ENCODE measurements around the gene CEMIP2.

CEMIP2 gene

DNA sequence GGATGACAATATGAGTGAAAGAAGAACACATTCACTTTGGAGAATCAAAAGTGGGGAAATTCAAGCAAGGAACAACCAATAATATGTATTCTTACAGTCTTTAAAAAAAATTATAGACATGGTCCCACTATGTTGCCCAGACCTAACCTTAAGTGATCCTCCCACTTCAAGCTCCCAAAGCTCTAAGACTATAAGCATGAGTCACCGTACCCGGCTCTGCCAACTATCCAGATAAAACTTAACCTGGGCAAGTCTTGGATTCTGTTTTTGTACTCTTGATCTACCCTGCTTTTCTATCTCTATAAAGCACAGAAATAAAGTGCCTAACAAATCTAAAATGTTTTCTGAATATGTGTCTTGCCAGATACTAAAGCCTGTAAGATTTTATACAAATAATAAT, 30.9 kb downstream of the CEMIP2 start:
- no peak overlapping the region for H3K4me3 ChIP-seq (ENCODE audit: control insufficient read depth in 1 of 7, extremely low read depth in 1 of 7, insufficient read depth in 4 of 7, low read depth in 2 of 7, low read length in 6 of 7)
- DNase-seq = no peak
- no peaks in the 10 kb centered on the region for H3K9me3 ChIP-seq (ENCODE audit: control extremely low read depth in 1 of 5, control insufficient read depth in 4 of 5, insufficient read depth in 2 of 5, low read depth in 1 of 5, low read length in 4 of 5)
- H3K27ac ChIP-seq (ENCODE audit: insufficient read depth in 1 of 2, low read depth in 1 of 2, low read length in 2 of 2, poor library complexity in 1 of 2, severe bottlenecking in 2 of 2) = no peak overlapping the region
- POLR2A ChIA-PET = no interaction called here
- peaks cover 0 to 11% (median 3%) of the 10 kb centered on the region in 4 experiments for H3K36me3 ChIP-seq (ENCODE audit: control insufficient read depth in 4 of 4, insufficient read depth in 4 of 4, low read length in 3 of 4)
- no peaks in the 10 kb centered on the region for H3K27me3 ChIP-seq (replicated peaks in 2 of 5; ENCODE audit: control insufficient read depth in 4 of 5, insufficient read depth in 5 of 5, low read length in 4 of 5)
- H3K4me1 ChIP-seq (ENCODE audit: control extremely low read depth in 1 of 4, control insufficient read depth in 4 of 4, insufficient read depth in 4 of 4, low read length in 3 of 4) = peaks cover 0 to 10% (median 6%) of the 10 kb centered on the region in 4 experiments
- CTCF ChIA-PET = interaction anchor here (0.9 kb wide), 1 partner anchor 11 kb away, joined by 3 read pairs; no protein-coding TSS in a partner anchor
- 100% methylated on average over 1 of the region's 2 CpGs for WGBS (ENCODE audit: insufficient coverage)

- ChIA-PET POLR2A (no interaction called here), CTCF (interaction anchor here (1.8 kb wide), 1 partner anchor 15 kb away, joined by 6 read pairs; no protein-coding TSS in a partner anchor)
- H3K27ac ChIP-seq (ENCODE audit: insufficient read depth in 1 of 2, low read depth in 1 of 2, low read length in 2 of 2, poor library complexity in 1 of 2, severe bottlenecking in 2 of 2) = no peak overlapping the region
- no peak for DNase-seq
- H3K9me3 ChIP-seq (ENCODE audit: control extremely low read depth in 1 of 5, control insufficient read depth in 4 of 5, insufficient read depth in 2 of 5, low read depth in 1 of 5, low read length in 4 of 5) = no peaks in the 10 kb centered on the region
- H3K36me3 ChIP-seq (ENCODE audit: control insufficient read depth in 4 of 4, insufficient read depth in 4 of 4, low read length in 3 of 4) = peaks cover 0 to 17% (median 4%) of the 10 kb centered on the region in 4 experiments
- no peak overlapping the region for H3K4me3 ChIP-seq (ENCODE audit: control insufficient read depth in 1 of 7, extremely low read depth in 1 of 7, insufficient read depth in 4 of 7, low read depth in 2 of 7, low read length in 6 of 7)
- 100% methylated on average over 3 of the region's 4 CpGs for WGBS (ENCODE audit: insufficient coverage)
- H3K4me1 ChIP-seq (ENCODE audit: control extremely low read depth in 1 of 4, control insufficient read depth in 4 of 4, insufficient read depth in 4 of 4, low read length in 3 of 4) = peaks cover 0 to 2% (median 0%) of the 10 kb centered on the region in 4 experiments
- no peaks in the 10 kb centered on the region for H3K27me3 ChIP-seq (replicated peaks in 2 of 5; ENCODE audit: control insufficient read depth in 4 of 5, insufficient read depth in 5 of 5, low read length in 4 of 5)
Measured at GRCh38 chr9:71736236-71736635, 32.1 kb downstream of the CEMIP2 start.

GRCh38 chr9:71734950-71735349, 33.4 kb downstream of the CEMIP2 start:
- Histone ChIP-seq H3K9me3 (ENCODE audit: control extremely low read depth in 1 of 5, control insufficient read depth in 4 of 5, insufficient read depth in 2 of 5, low read depth in 1 of 5, low read length in 4 of 5) (no peaks in the 10 kb centered on the region), H3K27me3 (replicated peaks in 2 of 5; ENCODE audit: control insufficient read depth in 4 of 5, insufficient read depth in 5 of 5, low read length in 4 of 5) (no peaks in the 10 kb centered on the region), H3K27ac (ENCODE audit: insufficient read depth in 1 of 2, low read depth in 1 of 2, low read length in 2 of 2, poor library complexity in 1 of 2, severe bottlenecking in 2 of 2) (no peak overlapping the region), H3K4me3 (ENCODE audit: control insufficient read depth in 1 of 7, extremely low read depth in 1 of 7, insufficient read depth in 4 of 7, low read depth in 2 of 7, low read length in 6 of 7) (no peak overlapping the region), H3K36me3 (ENCODE audit: control insufficient read depth in 4 of 4, insufficient read depth in 4 of 4, low read length in 3 of 4) (peaks cover 4 to 23% (median 9%) of the 10 kb centered on the region in 4 experiments), H3K4me1 (ENCODE audit: control extremely low read depth in 1 of 4, control insufficient read depth in 4 of 4, insufficient read depth in 4 of 4, low read length in 3 of 4) (no peaks in the 10 kb centered on the region)
- no CpG with 5 or more reads among the region's 4 CpGs for WGBS (ENCODE audit: insufficient coverage)
- CTCF ChIA-PET = interaction anchor here (0.9 kb wide), 1 partner anchor 25 kb away, joined by 3 read pairs; no protein-coding TSS in a partner anchor
- no peak for DNase-seq
- POLR2A ChIA-PET = no interaction called here

- no peak overlapping the region for H3K4me3 ChIP-seq (ENCODE audit: control insufficient read depth in 1 of 7, extremely low read depth in 1 of 7, insufficient read depth in 4 of 7, low read depth in 2 of 7, low read length in 6 of 7)
- POLR2A ChIA-PET = no interaction called here
- no CpG with 5 or more reads among the region's 1 CpG for WGBS (ENCODE audit: insufficient coverage)
- H3K27ac ChIP-seq (ENCODE audit: insufficient read depth in 1 of 2, low read depth in 1 of 2, low read length in 2 of 2, poor library complexity in 1 of 2, severe bottlenecking in 2 of 2) = no peak overlapping the region
- CTCF ChIA-PET = interaction anchor here (0.7 to 1.4 kb wide), 4 partner anchors 12 to 17 kb away, joined by 3 to 4 read pairs (median 4); no protein-coding TSS in a partner anchor
- H3K27me3 ChIP-seq (replicated peaks in 2 of 5; ENCODE audit: control insufficient read depth in 4 of 5, insufficient read depth in 5 of 5, low read length in 4 of 5) = no peaks in the 10 kb centered on the region
- H3K9me3 ChIP-seq (ENCODE audit: control extremely low read depth in 1 of 5, control insufficient read depth in 4 of 5, insufficient read depth in 2 of 5, low read depth in 1 of 5, low read length in 4 of 5) = no peaks in the 10 kb centered on the region
- H3K4me1 ChIP-seq (ENCODE audit: control extremely low read depth in 1 of 4, control insufficient read depth in 4 of 4, insufficient read depth in 4 of 4, low read length in 3 of 4) = no peaks in the 10 kb centered on the region
- DNase-seq = no peak
- H3K36me3 ChIP-seq (ENCODE audit: control insufficient read depth in 4 of 4, insufficient read depth in 4 of 4, low read length in 3 of 4) = peaks cover 9 to 29% (median 19%) of the 10 kb centered on the region in 4 experiments
Measured at GRCh38 chr9:71733176-71733575, 35.1 kb downstream of the CEMIP2 start.

GRCh38 chr9:71729816-71730526, 38.3 kb downstream of the CEMIP2 start:
- ChIA-PET CTCF (no interaction called here), POLR2A (no interaction called here)
- Histone ChIP-seq H3K36me3 (ENCODE audit: control insufficient read depth in 4 of 4, insufficient read depth in 4 of 4, low read length in 3 of 4) (peaks cover 9 to 26% (median 22%) of the 10 kb centered on the region in 4 experiments), H3K27ac (ENCODE audit: insufficient read depth in 1 of 2, low read depth in 1 of 2, low read length in 2 of 2, poor library complexity in 1 of 2, severe bottlenecking in 2 of 2) (no peak overlapping the region), H3K4me1 (ENCODE audit: control extremely low read depth in 1 of 4, control insufficient read depth in 4 of 4, insufficient read depth in 4 of 4, low read length in 3 of 4) (no peaks in the 10 kb centered on the region), H3K4me3 (ENCODE audit: control insufficient read depth in 1 of 7, extremely low read depth in 1 of 7, insufficient read depth in 4 of 7, low read depth in 2 of 7, low read length in 6 of 7) (no peak overlapping the region), H3K27me3 (replicated peaks in 2 of 5; ENCODE audit: control insufficient read depth in 4 of 5, insufficient read depth in 5 of 5, low read length in 4 of 5) (no peaks in the 10 kb centered on the region), H3K9me3 (ENCODE audit: control extremely low read depth in 1 of 5, control insufficient read depth in 4 of 5, insufficient read depth in 2 of 5, low read depth in 1 of 5, low read length in 4 of 5) (no peaks in the 10 kb centered on the region)
- 97% methylated on average over 5 of the region's 6 CpGs for WGBS (ENCODE audit: insufficient coverage)
- no peak for DNase-seq

GRCh38 chr9:71726723-71727122, 41.6 kb downstream of the CEMIP2 start:
- DNase-seq = no peak
- ChIA-PET POLR2A (no interaction called here), CTCF (interaction anchor here (0.6 to 1.3 kb wide), 2 partner anchors 11 to 209 kb away, joined by 3 read pairs; no protein-coding TSS in a partner anchor)
- no peak overlapping the region for H3K4me3 ChIP-seq (ENCODE audit: control insufficient read depth in 1 of 7, extremely low read depth in 1 of 7, insufficient read depth in 4 of 7, low read depth in 2 of 7, low read length in 6 of 7)
- WGBS (ENCODE audit: insufficient coverage) = 50% methylated on average over 2 of the region's 3 CpGs
- no peak overlapping the region for H3K27ac ChIP-seq (ENCODE audit: insufficient read depth in 1 of 2, low read depth in 1 of 2, low read length in 2 of 2, poor library complexity in 1 of 2, severe bottlenecking in 2 of 2)
- H3K9me3 ChIP-seq (ENCODE audit: control extremely low read depth in 1 of 5, control insufficient read depth in 4 of 5, insufficient read depth in 2 of 5, low read depth in 1 of 5, low read length in 4 of 5) = no peaks in the 10 kb centered on the region
- peaks cover 13 to 44% (median 25%) of the 10 kb centered on the region in 4 experiments for H3K36me3 ChIP-seq (ENCODE audit: control insufficient read depth in 4 of 4, insufficient read depth in 4 of 4, low read length in 3 of 4)
- no peaks in the 10 kb centered on the region for H3K4me1 ChIP-seq (ENCODE audit: control extremely low read depth in 1 of 4, control insufficient read depth in 4 of 4, insufficient read depth in 4 of 4, low read length in 3 of 4)
- H3K27me3 ChIP-seq (replicated peaks in 2 of 5; ENCODE audit: control insufficient read depth in 4 of 5, insufficient read depth in 5 of 5, low read length in 4 of 5) = no peaks in the 10 kb centered on the region

DNA sequence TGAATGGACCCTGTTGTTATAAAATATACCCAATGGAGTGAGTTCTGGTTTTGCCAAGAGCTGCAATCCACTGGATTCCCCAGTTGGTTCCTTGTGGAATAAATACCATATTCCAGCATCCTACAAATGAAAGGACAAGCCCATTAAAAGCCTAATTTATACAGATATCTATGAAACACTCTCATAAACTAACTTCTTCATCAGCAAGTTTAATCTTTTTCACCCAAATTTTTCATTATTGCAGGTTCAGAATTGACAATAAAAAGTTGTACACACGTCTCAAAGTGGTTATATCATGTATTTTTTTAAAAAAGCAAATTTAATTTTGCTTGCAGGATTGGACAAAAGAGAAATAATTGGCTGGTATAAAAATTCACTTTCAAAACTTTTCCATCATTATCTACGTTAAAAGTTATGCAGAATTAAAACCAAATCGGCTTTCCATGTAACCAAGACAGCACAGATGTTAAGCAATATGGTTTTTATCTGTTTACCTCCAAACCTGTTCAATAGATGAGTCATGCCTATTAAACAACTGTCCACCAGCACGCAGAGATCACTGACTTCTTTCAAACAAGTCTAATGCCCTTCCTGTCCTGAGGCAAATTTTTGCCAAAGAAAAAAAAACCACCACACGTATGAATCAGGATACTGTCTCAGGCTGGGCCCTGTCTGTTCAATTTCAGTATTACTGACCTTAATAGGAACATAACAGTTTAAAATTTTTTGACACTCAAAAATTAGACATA, 42.5 kb downstream of the CEMIP2 start:
- Histone ChIP-seq H3K4me1 (ENCODE audit: control extremely low read depth in 1 of 4, control insufficient read depth in 4 of 4, insufficient read depth in 4 of 4, low read length in 3 of 4) (no peaks in the 10 kb centered on the region), H3K27ac (ENCODE audit: insufficient read depth in 1 of 2, low read depth in 1 of 2, low read length in 2 of 2, poor library complexity in 1 of 2, severe bottlenecking in 2 of 2) (no peak overlapping the region), H3K36me3 (ENCODE audit: control insufficient read depth in 4 of 4, insufficient read depth in 4 of 4, low read length in 3 of 4) (peaks cover 13 to 41% (median 25%) of the 10 kb centered on the region in 4 experiments), H3K4me3 (ENCODE audit: control insufficient read depth in 1 of 7, extremely low read depth in 1 of 7, insufficient read depth in 4 of 7, low read depth in 2 of 7, low read length in 6 of 7) (no peak overlapping the region), H3K9me3 (ENCODE audit: control extremely low read depth in 1 of 5, control insufficient read depth in 4 of 5, insufficient read depth in 2 of 5, low read depth in 1 of 5, low read length in 4 of 5) (no peaks in the 10 kb centered on the region), H3K27me3 (replicated peaks in 2 of 5; ENCODE audit: control insufficient read depth in 4 of 5, insufficient read depth in 5 of 5, low read length in 4 of 5) (no peaks in the 10 kb centered on the region)
- CTCF ChIA-PET = interaction anchor here (0.9 kb wide), 3 partner anchors 10 to 39 kb away, joined by 3 read pairs; no protein-coding TSS in a partner anchor
- POLR2A ChIA-PET = no interaction called here
- 78% methylated on average over 1 of the region's 5 CpGs for WGBS (ENCODE audit: insufficient coverage)
- no peak for DNase-seq

Measured in common myeloid progenitor, CD34-positive (primary cell).